ENCODE results near the gene BCAR1. TPM values are rescaled to one million over a fixed set of nuclear protein-coding genes. Genes with fewer than 3 reads are reported as not detected.

BCAR1 gene
- total and polyA plus RNA-seq, 9 donors, result 2.4 to 90.2 (median 46.6) TPM

GRCh38 chr16:75293772-75294171 lies 42.3 kb upstream of the BCAR1 start:
- no peaks in the 10 kb centered on the region for H3K9me3 ChIP-seq
- no peak overlapping the region for H3K4me3 ChIP-seq
- TF ChIP-seq CTCF (IDR thresholded peaks at IDR 0.05) (no peak), EP300 (IDR thresholded peaks at IDR 0.05) (no peak), POLR2A (IDR thresholded peaks at IDR 0.05) (no peak)
- intact Hi-C loops (cut with DNase I), result no loop called here
- H3K27me3 ChIP-seq, result no peaks in the 10 kb centered on the region
- H3K36me3 ChIP-seq, result no peaks in the 10 kb centered on the region
- peaks cover 6% of the 10 kb centered on the region for H3K4me1 ChIP-seq (ENCODE audit: insufficient read depth)
- no peak for DNase-seq
- 41 to 80% (median 71%) methylated on average over 6 of the region's 6 CpGs for WGBS, 3 donors
- no peak overlapping the region for H3K27ac ChIP-seq

- TF ChIP-seq POLR2A (IDR thresholded peaks at IDR 0.05) (no peak), EP300 (IDR thresholded peaks at IDR 0.05) (no peak), CTCF (IDR thresholded peaks at IDR 0.05) (no peak)
- no peak overlapping the region for H3K27ac ChIP-seq
Measured at GRCh38 chr16:75293173-75293572, 41.7 kb upstream of the BCAR1 start.

GRCh38 chr16:75292691-75293090 lies 41.3 kb upstream of the BCAR1 start:
- Histone ChIP-seq H3K27ac (no peak overlapping the region), H3K27me3 (no peaks in the 10 kb centered on the region), H3K4me1 (ENCODE audit: insufficient read depth) (peaks cover 6% of the 10 kb centered on the region), H3K9me3 (no peaks in the 10 kb centered on the region), H3K36me3 (no peaks in the 10 kb centered on the region), H3K4me3 (no peak overlapping the region)
- intact Hi-C loops (cut with DNase I), result no loop called here
- no peak for DNase-seq
- TF ChIP-seq EP300 (IDR thresholded peaks at IDR 0.05), result no peak
- TF ChIP-seq POLR2A (IDR thresholded peaks at IDR 0.05), result no peak
- TF ChIP-seq CTCF (IDR thresholded peaks at IDR 0.05), result no peak
- 87 to 90% (median 88%) methylated on average over 3 of the region's 3 CpGs for WGBS, 3 donors

More at GRCh38 chr16:75293173-75293572, 41.7 kb upstream of the BCAR1 start:
- no peak for DNase-seq
- Histone ChIP-seq H3K27me3 (no peaks in the 10 kb centered on the region), H3K4me3 (no peak overlapping the region), H3K36me3 (no peaks in the 10 kb centered on the region), H3K9me3 (no peaks in the 10 kb centered on the region), H3K4me1 (ENCODE audit: insufficient read depth) (peaks cover 6% of the 10 kb centered on the region)
- WGBS, 3 donors, result 72 to 93% (median 92%) methylated on average over 4 of the region's 4 CpGs
- intact Hi-C loops (cut with DNase I), result no loop called here

GRCh38 chr16:75289189-75289588 lies 37.8 kb upstream of the BCAR1 start:
- Histone ChIP-seq H3K27me3 (no peaks in the 10 kb centered on the region), H3K36me3 (no peaks in the 10 kb centered on the region), H3K9me3 (no peaks in the 10 kb centered on the region), H3K4me1 (ENCODE audit: insufficient read depth) (peaks cover 2% of the 10 kb centered on the region), H3K27ac (no peak overlapping the region), H3K4me3 (no peak overlapping the region)
- no peak for TF ChIP-seq POLR2A (IDR thresholded peaks at IDR 0.05)
- TF ChIP-seq EP300 (IDR thresholded peaks at IDR 0.05), result no peak
- TF ChIP-seq CTCF (IDR thresholded peaks at IDR 0.05), result no peak
- intact Hi-C loops (cut with DNase I), result no loop called here
- no peak for DNase-seq
